A673 (cell line): ENCODE measurements around the gene SHC3.

ENCODE experiments used
- EZH2 ChIP-seq: fragments of 200-600 bp; sonication (generic); IDR thresholded peaks from 2 replicates; pipeline ENCODE4 v1.6.1; 2017; ENCODE audit warnings: borderline replicate concordance, low read depth, mild to moderate bottlenecking, mixed read lengths, antibody characterized with exemption, low read length; ENCODE audit not compliant: poor library complexity, severe bottlenecking
- TF ChIP-seq, protein P1 (sequence below): fragments of 300-800, 200-600 bp; sonication (generic); conservative IDR thresholded peaks from 2 replicates; pipeline ENCODE4 v1.5.1; 2017; ENCODE audit warnings: low read depth, mild to moderate bottlenecking, antibody characterized with exemption, low read length, moderate library complexity, mixed read lengths

DNA sequence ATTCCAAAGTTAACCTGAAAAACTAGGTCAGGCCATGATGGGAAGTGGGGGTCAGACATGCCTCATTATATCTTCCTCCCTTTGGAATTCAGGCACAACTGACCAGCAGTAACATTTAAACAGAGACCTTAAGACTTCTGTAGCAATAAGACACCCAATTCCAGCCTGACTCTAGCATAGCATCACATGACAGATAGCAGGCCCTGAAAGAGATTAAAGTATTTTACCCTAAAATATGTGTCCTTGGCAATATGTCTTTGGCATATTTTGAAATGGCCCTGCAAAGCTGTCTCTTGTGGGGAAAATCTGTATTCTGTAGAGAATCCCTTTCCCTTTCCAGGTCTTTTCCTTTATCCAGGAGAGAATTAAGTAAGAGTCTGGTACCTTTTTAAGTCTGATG, 153.1 kb downstream of the SHC3 start:
- TF ChIP-seq, protein P1, sequence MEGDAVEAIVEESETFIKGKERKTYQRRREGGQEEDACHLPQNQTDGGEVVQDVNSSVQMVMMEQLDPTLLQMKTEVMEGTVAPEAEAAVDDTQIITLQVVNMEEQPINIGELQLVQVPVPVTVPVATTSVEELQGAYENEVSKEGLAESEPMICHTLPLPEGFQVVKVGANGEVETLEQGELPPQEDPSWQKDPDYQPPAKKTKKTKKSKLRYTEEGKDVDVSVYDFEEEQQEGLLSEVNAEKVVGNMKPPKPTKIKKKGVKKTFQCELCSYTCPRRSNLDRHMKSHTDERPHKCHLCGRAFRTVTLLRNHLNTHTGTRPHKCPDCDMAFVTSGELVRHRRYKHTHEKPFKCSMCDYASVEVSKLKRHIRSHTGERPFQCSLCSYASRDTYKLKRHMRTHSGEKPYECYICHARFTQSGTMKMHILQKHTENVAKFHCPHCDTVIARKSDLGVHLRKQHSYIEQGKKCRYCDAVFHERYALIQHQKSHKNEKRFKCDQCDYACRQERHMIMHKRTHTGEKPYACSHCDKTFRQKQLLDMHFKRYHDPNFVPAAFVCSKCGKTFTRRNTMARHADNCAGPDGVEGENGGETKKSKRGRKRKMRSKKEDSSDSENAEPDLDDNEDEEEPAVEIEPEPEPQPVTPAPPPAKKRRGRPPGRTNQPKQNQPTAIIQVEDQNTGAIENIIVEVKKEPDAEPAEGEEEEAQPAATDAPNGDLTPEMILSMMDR, result no peak
- TF ChIP-seq EZH2, result no peak
